COLO829 (cell line): Measurements from ENCODE around the gene BABAM2.

Experiments
- DNase-seq: peaks from one replicate; pipeline ENCODE4 v3.0.0; 2012; ENCODE audit warnings: low spot score

BABAM2 gene

DNA sequence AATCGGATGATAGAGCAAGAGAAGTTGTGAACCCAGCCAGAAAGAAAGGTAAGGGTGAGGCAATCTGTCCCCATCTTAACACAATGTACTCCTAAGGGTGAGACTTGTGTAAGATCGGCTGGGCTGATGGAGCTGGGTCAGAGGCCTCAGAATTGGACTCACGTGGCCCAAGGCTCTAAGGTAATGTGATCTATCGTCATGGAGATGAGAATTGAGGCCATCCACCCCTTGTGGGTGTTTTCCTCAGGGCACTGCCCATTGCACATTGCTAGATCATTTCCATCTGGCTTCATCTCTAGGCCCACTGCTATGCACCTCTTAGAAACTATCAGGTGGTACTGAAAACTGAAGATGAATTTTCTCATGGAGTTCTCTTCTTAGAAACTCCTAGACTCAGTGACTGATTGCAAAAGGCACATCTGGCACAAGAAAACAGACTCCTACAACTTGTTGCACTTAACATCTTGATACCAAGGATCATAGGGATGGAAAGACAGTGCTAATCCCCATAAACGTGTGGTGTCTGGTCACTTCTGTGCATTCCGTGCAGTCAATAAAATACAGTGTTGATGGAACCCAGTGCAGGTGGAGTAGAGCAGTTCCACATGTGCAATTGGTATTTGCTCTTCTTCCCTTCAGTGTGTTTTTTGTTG, 273.2 kb downstream of the BABAM2 start:
- no peak for DNase-seq

DNA sequence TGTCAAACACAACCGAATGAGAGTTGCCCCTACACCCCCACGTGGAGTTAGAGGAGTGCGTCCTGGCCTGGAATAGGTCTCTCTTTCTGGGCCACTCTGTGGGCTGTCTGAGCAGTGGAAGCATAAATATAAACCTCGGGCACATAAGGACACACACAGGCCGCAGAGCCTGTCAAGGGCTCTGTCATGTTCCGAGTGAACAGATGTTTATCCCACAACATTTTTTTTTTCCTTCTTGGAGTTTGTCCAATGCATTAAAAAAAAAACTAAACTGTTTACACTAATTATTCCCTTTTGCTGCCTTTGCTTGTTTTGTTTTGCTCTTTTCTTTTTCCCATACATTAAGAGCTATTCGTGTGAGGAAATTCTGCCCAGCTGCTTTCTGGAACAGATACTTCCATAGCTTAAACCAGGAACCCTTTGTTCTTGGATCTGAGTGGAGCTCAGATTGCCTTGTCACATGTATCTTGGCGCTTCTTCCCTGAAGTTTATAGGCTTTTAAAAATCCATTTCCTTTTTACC, 273.8 kb downstream of the BABAM2 start:
- DNase-seq: peak; percentile 21

DNA sequence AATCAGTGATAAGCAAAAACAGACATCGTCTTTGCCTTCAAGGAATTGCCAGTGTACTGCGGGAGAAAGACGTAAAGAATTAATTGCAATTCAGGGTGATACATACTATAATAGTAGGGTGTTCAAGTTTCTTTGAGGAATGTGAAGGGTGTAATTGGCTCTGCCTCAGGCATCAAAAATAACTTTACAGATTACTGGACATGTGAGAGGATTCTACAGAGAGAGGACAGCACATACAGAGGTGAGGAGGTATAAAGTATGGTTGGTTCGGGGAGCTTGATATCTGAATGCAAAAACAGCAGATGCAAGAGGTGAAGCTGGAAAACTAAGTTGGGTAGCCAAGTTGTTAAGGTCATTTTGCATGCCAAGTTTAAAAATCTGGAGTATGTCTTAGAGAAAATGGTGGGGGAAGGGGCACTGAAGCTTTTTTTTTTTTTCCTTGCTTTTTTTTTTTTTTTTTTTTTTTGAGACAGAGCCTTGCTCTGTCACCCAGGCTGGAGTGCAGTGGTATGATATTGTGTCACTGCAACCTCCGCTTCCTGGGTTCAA, 274.6 kb downstream of the BABAM2 start:
- no peak for DNase-seq

GRCh38 chr2:28166956-28167355, 276.4 kb downstream of the BABAM2 start:
- no peak for DNase-seq

GRCh38 chr2:28168376-28168775, 277.8 kb downstream of the BABAM2 start:
- DNase-seq: no peak

- no peak for DNase-seq
Measured at GRCh38 chr2:28169492-28169891, 279.0 kb downstream of the BABAM2 start.

DNA sequence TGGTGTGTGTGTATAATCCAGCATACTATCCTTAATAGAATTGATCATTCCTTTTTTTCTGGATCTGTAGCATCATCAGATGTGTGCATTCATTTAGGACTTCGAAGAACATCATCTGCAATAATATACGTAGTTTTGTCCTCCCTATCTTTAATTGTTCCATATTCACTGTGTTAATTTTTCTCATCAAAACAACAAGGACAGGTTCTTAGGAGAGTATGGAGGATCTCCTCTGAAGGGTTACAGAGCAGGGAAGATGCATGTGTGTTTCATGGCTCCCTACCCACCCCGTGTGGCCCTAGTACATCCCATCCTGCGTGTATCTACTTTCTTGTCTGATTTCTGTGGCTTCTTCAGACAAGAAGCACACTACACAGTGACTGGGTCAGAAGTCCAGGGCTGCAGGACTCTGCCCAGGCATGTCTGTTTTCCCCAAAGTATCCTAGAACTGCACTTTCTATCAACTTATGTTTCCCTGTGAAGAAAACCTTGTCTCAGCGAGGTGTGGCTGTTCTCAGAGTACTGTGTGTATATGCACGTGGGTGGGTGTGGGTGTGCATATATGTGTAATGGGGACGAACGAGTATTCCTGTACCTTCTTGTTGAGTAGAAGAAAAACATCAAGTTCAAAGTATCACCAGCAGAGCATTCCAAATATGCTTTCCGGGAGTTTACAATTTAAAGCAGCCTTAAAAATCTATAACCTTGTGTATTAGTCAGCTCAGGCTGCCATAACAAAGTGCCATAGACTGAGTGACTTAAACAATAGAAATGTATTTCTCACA, 281.8 kb downstream of the BABAM2 start:
- no peak for DNase-seq

- DNase-seq: no peak
Measured at GRCh38 chr2:28173377-28173776, 282.8 kb downstream of the BABAM2 start.

- no peak for DNase-seq
Measured at GRCh38 chr2:28174211-28174610, 283.7 kb downstream of the BABAM2 start.

DNA sequence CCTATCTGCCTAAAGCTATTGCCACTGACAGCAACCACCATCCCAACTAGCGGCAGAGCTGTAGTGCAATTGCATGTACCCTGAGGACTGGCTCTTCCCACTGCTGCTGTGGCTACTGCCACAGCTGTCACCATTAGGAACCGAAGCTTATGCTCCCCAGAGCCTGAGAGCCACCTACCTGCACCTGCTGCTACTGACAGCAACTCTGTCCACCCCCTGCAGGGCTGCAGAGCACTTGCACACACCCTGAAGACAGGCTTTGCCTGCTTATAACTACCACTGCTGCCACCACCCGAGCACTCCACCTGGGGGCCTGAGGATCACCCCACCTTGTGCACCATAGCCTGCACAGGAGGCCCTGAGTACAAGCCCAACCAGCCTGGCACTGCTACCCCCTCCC, 284.5 kb downstream of the BABAM2 start:
- no peak for DNase-seq

GRCh38 chr2:28178946-28179345, 288.4 kb downstream of the BABAM2 start:
- DNase-seq: no peak

- no peak for DNase-seq
Measured at GRCh38 chr2:28181801-28182200, 291.3 kb downstream of the BABAM2 start.

DNA sequence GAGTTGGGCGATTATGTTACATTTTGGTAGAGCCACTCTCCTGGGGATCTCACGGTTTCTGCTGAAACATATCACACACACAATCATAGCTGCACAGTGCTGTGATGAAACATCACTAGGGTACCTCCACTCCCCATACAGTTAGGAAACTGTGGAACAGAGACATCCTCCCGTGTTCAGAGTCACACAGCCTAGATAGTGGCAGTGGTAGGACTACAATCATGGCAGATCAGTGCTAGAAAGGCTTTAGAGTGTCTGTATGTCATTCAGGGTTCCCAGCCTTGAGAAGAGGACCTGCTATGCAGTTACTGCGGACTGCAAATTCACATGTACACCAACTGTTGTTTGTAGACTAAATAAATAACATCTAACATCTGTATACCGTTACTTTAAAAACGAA, 291.8 kb downstream of the BABAM2 start:
- no peak for DNase-seq

GRCh38 chr2:28185153-28185552, 294.6 kb downstream of the BABAM2 start:
- no peak for DNase-seq

- no peak for DNase-seq
Measured at GRCh38 chr2:28185891-28186290, 295.4 kb downstream of the BABAM2 start.

DNA sequence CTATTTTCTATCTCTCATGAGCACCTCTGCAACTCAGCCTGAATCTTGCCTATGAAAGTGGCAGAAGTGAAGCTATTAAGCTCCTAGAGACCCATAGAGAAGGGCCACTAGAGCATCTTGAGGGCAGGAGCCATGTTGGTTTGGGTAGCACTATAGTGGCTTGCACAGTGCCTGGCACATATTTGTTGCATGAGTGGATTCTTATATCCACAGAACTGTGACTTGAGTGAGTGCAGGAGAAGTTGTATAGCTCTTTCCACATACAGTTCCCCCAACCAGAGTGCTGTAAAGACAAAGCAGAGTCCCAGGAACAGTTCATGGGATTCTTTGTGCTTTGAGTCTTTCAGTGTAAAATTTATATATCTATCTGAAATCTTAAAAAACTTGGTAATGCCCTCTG, 296.7 kb downstream of the BABAM2 start:
- DNase-seq: no peak

DNA sequence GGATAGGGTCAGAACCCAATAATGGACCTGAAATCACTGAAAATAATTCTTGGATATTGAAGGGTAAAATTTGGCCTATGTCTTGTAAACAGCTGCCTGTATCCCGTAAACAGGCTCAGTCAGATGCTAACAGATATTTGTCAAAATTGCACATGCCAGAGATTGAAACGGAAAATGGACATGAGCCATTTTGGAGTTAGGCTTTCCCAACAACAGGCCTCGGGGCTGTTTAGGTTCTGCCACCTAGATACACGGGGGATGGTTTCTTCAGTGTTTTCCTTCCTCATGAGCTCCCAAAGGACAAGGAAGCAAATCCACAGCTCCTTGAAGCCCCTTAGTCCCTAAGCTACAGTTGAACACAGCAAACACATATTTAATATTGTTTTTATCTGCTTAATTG, 297.9 kb downstream of the BABAM2 start:
- no peak for DNase-seq

GRCh38 chr2:28193630-28194403, 303.3 kb downstream of the BABAM2 start:
- no peak for DNase-seq

GRCh38 chr2:28199995-28200679, 309.6 kb downstream of the BABAM2 start:
- DNase-seq: no peak

GRCh38 chr2:28201671-28202180, 311.2 kb downstream of the BABAM2 start:
- no peak for DNase-seq

DNA sequence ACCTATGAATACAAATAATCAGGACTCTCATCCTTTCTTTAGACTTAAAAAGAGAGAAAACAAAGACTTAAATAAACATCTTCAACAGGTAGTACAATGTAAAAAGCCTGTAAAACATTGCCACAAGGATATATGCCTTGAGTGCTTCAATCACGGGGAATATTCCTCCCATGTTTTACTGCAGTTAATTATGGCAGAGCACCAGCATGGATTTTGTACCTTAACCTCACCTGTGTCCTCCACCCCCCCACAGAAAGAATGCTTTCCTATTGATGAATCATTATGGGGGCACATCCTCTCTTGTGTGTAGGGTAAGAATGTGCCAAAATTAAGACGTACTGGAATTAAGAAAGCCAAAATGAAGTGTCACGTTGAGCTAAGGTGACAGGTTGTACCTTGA, 312.2 kb downstream of the BABAM2 start:
- no peak for DNase-seq

DNA sequence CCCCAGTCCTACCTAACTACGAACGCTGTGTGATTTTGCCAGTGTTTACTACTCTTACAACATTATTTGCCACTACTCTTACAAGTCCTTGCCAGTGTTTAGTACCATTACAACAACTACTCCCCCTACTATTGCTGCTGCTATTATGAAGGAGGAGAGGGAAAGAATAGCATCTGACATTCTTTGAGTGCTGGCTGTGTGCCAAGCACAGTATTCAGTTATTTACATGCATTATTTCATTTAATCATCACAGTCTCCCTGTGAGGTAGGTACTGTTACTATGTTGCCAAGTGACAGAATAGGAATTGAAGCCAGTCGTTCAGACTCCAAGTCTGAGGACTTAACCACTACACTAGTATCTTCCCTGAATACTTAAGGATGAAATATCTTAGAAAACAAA, 316.2 kb downstream of the BABAM2 start:
- DNase-seq: no peak
